CD4-positive, alpha-beta T cell treated with Interleukin-15 for 1 hour (primary cell): Measurements from ENCODE around the gene PCDHGC5.

Experiments
- DNase-seq: peaks from one replicate; pipeline ENCODE4 v3.0.0-alpha.2; 2020

PCDHGC5 gene

GRCh38 chr5:141491323-141492167 lies 2.7 kb downstream of the PCDHGC5 start:
- DNase-seq: no peak

DNA sequence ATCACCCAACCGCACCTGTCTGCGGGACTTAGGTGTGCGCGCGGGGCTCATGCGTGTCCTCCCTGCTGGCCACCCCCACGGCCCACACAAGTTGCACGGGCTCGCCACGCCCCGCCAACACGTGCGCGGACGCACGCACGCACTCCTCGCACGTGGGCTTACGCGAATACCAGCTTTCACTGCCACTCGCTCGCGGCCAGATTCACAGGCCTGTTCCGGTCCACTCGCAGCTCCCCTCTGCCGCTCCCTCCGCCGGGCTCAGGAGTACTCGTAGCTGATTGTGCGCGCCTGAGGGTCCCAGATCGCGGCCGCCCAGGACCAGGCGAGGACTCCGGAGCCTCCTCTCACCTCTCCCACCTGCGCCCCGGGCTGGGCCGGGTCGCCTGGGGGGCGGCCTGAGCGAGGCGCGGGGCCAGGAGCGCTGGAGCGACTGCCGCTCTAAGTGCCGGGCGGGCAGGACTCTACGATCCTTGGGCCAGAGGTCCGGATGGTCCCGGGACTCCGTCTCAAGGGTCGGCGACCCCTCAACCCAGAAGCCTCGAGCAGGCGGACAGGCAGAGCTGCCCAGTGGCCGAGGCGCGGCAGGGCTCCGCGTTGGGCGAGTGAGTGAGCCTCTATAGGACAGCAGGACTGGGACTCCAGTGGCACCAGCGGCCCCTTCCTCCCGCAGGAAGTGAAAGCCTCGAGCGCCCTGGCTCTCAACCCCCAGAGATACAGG lies 3.4 kb downstream of the PCDHGC5 start:
- DNase-seq: no peak

DNA sequence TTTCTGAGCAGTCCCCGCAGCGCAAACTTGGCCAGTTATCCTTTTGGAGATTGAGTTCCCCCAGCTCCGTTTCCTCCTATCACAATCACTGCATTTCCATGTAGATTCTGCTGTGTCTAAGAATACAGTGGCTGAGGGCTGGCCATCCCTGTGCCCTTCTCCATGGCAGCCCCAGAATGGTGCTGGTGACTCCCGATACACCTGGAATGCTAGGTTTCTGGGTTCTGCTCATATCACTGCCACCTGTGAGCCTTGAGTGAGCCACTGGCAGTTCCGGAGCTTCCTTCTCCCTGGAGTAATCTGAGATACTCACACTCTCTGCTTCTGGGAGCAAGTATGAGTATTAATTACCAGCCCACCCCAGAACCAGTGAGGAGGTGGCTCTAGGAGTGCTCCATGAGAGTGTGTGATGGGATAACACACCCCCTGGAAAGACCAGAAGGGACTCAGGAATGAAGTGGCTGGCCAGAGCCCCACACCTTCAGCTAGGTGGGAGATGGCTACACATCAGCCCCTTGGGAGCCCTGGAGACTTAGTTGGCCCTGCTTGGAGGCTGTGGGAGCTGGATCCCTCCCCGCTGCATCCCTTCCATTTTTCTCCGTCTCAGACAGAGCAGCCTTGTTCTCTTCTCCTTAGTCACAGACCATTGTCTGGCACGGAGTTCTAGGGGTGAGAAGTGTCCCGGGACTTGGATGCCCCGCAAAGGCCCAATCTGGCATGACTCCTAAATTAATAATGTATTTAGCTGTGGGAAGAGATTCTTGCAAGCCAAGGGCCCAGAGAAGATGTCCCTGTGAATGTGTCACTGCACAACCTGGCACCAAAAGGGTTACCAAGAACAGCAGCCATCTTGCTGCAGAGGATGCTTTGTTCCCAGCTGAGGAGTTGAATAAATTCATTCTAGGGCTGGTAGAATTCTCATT lies 4.9 kb downstream of the PCDHGC5 start:
- DNase-seq: no peak

DNA sequence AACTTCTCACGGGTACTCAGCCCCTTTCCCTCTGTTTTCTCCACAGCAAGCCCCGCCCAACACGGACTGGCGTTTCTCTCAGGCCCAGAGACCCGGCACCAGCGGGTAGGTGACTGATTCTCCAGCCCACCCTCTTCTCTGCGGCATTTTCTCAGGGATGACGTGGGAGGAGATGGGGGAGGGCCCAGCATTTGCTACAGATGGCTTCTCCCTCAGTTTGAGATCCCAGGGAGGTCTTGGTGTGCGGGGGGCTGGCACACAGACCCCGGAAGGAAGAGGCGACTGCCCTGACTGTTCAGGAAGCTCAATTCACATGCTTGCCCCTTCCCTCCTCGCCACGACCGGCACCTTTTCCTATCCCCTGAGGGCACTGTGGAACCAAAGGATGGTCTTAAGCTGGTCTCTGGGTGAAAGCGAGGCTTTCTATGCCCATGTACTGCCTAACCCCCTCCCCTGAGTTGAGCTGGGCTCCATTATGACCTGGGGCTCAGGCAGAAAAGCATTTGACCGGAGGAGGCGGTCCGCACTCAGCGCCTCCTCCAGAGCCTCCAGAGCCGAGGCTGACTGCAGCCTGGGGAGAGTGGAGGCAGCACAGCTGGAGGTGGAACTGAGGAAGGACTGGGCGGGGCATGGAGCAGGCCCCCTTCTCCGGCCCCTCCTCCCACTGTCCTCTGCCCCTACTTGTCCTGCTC lies 6.0 kb downstream of the PCDHGC5 start:
- DNase-seq: no peak

- no peak for DNase-seq
Measured at GRCh38 chr5:141495453-141495811, 6.6 kb downstream of the PCDHGC5 start.

DNA sequence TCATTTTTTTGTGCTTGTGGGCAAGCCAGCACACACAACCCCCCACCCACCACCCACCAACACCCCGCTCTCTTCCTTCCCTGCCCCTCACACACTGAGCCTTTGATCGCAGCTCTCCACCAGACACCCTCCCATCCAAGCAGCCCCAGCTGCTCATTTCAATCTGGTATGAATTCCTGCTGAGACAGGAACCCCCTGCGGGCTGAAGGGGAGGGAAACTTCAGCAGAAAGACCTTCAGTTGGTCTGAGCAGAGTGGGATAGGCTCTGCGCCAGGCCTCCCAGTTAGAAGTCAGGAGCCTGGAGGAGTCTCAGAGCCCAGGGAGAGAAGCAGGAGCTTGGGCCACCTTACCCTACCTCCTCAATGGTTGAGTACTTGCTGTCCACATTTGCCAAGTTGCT lies 7.2 kb downstream of the PCDHGC5 start:
- no peak for DNase-seq

DNA sequence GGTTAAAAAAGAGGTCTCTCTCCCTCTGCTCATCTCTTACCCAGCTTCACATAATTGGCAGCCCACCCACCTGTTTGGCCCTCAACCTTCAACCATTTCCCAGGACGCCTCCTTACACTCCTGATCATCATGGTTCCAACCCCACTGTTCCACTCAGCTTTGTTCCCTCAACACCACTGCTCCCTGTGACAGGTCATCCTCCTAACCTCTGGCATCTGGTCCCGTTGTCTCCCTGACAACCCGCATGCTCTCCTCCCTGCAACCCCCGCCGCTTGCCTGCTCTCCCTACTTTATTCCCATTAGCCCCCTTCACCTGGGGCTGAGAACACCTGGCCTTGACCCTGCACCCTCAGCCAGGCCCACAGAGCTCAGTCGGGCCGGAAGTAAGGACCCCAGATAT lies 12.9 kb downstream of the PCDHGC5 start:
- no peak for DNase-seq

DNA sequence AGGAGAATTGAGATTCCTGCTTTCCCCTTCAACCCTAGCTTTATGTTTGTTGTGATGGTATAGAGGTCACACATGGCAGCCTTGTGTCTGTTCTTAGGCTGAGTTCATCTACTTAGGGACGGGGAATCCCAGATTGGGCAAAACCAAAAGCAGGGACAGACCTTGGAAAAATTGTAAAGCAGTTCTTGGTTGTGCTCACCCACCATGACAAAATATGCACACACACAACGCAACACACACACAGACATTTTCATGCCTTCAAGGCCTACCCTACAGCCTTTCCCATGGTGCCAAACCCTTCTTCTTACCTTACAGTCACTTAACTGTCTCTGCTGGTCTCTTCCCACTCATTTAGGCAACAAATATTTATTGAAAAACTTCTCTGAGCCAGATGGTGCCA lies 14.8 kb downstream of the PCDHGC5 start:
- no peak for DNase-seq

DNA sequence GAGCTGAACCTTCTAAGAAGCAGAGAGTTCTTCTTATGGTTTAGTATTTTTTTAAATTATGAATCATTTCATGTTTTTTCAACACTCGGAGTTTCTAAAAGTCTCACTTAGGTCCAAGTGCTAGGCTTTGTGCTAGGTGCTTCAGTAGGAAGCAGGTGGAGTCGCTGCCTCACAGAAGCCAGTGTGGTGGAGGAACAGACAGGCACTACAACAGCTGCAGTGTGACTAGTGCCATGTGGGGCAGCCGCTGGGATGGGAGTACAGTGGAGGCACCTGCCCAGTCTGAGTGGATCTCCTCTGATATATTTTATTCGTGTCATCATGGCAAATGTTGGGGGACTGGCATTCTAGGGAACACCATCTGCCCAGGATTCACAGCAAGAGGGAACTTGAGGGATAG lies 15.3 kb downstream of the PCDHGC5 start:
- DNase-seq: no peak

- no peak for DNase-seq
Measured at GRCh38 chr5:141506381-141507155, 17.7 kb downstream of the PCDHGC5 start.

DNA sequence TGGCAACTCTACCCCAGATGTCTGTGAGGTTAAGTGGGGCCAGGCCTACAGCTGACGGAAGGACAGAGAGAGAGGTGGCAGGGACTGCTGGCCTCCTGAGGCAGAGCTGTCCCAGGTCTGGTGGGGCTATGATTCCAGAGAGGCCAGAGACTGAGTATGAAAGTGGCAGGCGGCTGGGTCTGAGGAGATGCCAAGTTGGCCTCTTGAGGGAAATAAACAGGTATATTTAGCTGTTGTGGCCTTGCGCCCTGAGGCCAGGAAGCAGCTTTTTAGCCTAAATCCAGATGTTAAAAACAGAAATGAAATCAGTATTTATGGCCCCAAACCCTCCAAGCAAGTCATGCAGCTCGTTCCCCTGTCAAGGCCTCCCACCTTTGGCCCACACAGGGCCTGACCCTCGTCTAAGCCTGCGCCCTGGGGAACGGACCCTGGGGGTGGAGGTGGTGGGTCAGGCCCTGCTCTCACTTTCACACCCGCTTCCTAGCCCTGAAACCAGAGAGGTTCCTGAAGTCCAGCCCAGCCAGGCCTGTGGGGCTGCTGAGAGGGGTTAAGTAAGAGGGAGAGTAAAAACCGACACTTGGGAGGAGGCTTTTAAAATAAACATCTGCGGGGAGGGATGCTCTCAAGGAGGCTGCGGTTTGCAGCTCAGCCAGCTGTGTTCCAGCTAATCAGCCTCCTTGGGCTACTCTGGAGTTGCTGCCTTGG lies 18.7 kb downstream of the PCDHGC5 start:
- no peak for DNase-seq

DNA sequence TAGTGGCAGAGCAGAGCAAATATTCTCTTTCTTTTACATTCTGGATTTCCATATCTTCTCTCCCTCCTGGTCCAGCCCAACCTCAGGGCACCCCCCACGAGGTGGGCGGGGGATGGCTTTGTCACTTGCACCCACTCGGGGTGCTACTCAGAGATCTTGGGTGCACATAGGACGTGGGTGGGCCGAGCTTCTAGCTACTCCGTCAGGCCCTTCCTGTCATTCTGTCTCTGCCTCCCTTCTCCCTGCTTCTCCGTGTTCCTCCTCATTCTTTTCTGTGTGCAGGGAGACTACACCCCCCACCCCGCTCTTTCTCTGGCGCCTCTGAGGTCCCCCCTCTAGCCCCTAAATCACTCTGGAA lies 19.5 kb downstream of the PCDHGC5 start:
- DNase-seq: no peak

GRCh38 chr5:141508798-141509611 lies 20.1 kb downstream of the PCDHGC5 start:
- no peak for DNase-seq

DNA sequence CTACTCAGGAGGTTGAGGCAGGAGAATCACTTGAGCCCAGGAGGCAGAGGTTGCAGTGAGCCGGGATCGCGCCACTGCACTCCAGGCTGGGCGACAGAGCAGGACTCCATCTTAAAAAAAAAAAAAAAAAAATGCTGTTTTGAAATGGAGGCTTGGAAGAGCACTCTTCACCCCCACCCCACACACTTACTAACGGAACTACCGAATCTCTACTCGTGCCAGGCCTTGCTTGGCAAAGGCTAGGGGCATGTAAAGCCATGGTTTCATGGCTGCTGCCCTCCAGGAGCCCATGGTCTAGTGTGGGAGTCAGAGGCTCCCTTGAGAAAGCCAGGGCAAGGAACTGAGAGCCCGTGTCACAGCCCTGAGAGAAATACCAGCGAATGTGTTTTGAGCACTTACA lies 21.3 kb downstream of the PCDHGC5 start:
- DNase-seq: no peak

- peak; percentile 29 for DNase-seq
Measured at GRCh38 chr5:141510850-141511601, 22.1 kb downstream of the PCDHGC5 start.

DNA sequence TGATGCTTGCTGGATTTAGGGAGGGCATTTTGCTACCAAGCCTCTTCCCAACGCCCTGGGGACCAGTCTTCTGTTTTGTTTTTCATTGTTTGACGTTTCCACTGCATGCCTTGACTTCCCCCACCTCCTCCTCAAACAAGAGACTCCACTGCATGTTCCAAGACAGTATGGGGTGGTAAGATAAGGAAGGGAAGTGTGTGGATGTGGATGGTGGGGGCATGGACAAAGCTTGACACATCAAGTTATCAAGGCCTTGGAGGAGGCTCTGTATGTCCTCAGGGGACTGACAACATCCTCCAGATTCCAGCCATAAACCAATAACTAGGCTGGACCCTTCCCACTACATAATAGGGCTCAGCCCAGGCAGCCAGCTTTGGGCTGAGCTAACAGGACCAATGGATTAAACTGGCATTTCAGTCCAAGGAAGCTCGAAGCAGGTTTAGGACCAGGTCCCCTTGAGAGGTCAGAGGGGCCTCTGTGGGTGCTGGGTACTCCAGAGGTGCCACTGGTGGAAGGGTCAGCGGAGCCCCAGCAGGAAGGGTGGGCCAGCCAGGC lies 23.0 kb downstream of the PCDHGC5 start:
- no peak for DNase-seq

DNA sequence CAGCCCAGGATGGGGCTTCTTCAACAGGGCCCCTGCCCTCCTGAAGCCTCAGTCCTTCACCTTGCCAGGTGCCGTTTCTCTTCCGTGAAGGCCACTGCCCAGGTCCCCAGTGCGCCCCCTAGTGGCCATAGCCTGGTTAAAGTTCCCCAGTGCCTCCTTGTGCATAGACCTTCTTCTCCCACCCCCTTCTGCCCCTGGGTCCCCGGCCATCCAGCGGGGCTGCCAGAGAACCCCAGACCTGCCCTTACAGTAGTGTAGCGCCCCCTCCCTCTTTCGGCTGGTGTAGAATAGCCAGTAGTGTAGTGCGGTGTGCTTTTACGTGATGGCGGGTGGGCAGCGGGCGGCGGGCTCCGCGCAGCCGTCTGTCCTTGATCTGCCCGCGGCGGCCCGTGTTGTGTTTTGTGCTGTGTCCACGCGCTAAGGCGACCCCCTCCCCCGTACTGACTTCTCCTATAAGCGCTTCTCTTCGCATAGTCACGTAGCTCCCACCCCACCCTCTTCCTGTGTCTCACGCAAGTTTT lies 23.6 kb downstream of the PCDHGC5 start:
- peak; percentile 78 for DNase-seq

- DNase-seq: no peak
Measured at GRCh38 chr5:141512911-141513626, 24.2 kb downstream of the PCDHGC5 start.
